Large intestine (tissue), 3 donors: ENCODE measurements around the gene CAV3. TPM values are rescaled to one million over a fixed set of nuclear protein-coding genes. Genes with fewer than 3 reads are reported as not detected.

Experiments
- DNase-seq, 2 donors: peaks; one replicate each; pipeline versions ENCODE4 v3.0.0 to v3.0.0-alpha.2; 2013
- H3K27ac ChIP-seq: one replicate; pipeline ENCODE4 v1.5.1; 2013; ENCODE audit warnings: low read length
- H3K27me3 ChIP-seq: 2 replicates; pipeline ENCODE4 v1.6.1; 2013; ENCODE audit warnings: low read length; ENCODE audit not compliant: control insufficient read depth, insufficient read depth
- H3K36me3 ChIP-seq: 2 replicates; pipeline ENCODE4 v1.6.1; 2013; ENCODE audit warnings: low read length; ENCODE audit not compliant: control insufficient read depth, insufficient read depth
- H3K4me1 ChIP-seq: one replicate; pipeline ENCODE4 v1.6.1; 2013; ENCODE audit warnings: low read length; ENCODE audit not compliant: control insufficient read depth, insufficient read depth
- H3K4me3 ChIP-seq: one replicate; pipeline ENCODE4 v1.5.1; 2013; ENCODE audit warnings: low read length
- H3K9me3 ChIP-seq: one replicate; pipeline ENCODE4 v1.6.1; 2013; ENCODE audit warnings: mild to moderate bottlenecking, low read depth, low read length, moderate library complexity; ENCODE audit not compliant: control insufficient read depth
- WGBS: methylation state at CpG from one replicate; pipeline ENCODE4 v1.1.5; 2013; ENCODE audit warnings: low lambda C conversion rate; ENCODE audit not compliant: insufficient coverage; 5-methylcytosine and 5-hydroxymethylcytosine counted together
- polyA plus RNA-seq: library from polyadenylated mRNA; unstranded; fragments of 120-200 nt; gene quantifications from one replicate; pipeline ENCODE4 v1.2.1, GENCODE V29; 2013

CAV3 gene
- polyA plus RNA-seq, 1 donor = 0.61 TPM

DNA sequence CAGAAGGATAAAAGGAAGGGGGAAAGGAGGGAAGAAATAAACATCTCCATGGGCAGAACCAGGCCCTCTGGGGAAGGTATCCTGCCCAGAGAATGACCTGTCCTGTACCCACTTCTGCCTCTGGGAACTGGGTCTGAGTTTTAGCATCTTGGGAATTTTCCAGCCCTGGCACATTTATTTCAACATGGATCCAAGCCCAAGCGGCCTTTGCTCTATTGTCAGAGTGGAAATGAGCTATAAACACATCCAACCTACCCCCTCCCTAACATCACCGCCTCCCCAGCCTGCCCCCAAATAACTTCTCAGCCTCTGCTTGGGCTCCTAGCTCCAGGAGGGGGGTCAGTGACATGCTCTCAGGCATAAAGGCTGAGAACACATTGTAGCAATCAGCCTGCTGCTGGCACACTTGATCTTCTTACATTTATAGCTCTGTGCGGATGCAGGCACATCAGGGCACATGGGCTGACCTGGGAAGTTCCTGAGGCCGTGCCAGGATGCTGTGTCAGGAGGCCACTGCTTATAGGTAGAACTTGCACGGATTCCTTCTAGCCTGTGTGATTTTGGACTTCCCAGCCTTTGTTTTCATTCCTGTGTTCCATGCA, 40.4 kb downstream of the CAV3 start:
- Histone ChIP-seq H3K9me3 (peaks cover 3% of the 10 kb centered on the region), H3K27me3 (peaks cover 16% of the 10 kb centered on the region), H3K4me1 (peaks cover 2% of the 10 kb centered on the region), H3K27ac (no peak overlapping the region), H3K4me3 (no peak overlapping the region), H3K36me3 (no peaks in the 10 kb centered on the region)
- WGBS = no CpG with 5 or more reads among the region's 5 CpGs
- no peak for DNase-seq

DNA sequence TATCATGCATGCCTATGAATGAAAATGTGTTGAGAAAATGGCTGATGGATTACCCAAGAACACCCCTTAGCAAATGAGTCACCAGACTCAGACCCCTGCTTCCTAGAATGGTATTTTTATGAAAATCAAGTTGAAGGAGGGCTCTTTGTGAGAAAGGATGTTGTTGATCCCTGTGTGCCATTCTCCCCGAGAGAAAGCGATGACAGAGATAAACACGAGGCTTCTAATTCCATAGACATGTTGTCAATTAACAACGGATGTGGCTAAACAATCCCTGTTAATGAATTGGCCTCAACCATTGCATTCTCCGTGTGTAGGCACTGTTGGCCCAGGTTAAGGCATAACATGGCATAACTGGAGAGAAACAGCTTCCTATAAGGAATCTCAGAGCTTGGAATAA, 41.6 kb downstream of the CAV3 start:
- DNase-seq = no peak
- H3K36me3 ChIP-seq = no peaks in the 10 kb centered on the region
- no peak overlapping the region for H3K4me3 ChIP-seq
- H3K9me3 ChIP-seq = no peaks in the 10 kb centered on the region
- H3K4me1 ChIP-seq = no peaks in the 10 kb centered on the region
- H3K27me3 ChIP-seq = peaks cover 4% of the 10 kb centered on the region
- whole genome bisulfite sequencing = 100% methylated on average over 1 of the region's 5 CpGs
- no peak overlapping the region for H3K27ac ChIP-seq

DNA sequence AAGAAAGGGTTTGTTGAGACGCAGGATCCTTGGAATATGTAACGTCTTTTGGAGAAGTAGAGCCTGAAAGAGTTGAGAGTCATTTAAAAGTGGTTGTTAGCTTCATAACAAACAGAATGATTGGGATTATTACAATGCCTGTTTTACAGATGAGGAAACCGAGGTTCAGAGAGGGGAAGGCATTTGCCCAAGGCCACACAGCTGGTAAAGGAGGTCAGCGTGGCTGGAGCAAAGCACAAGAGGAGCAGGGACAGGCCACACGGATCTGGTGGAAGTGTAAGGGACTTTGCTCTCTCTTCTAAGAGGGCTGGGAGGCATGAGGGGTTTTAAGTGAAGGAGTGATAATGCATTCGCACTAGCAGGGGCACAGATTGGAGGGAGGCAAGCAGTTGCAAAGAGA, 42.0 kb downstream of the CAV3 start:
- DNase-seq = no peak
- Histone ChIP-seq H3K27me3 (peaks cover under 1% of the 10 kb centered on the region), H3K4me3 (no peak overlapping the region), H3K27ac (no peak overlapping the region), H3K4me1 (no peaks in the 10 kb centered on the region), H3K9me3 (no peaks in the 10 kb centered on the region), H3K36me3 (no peaks in the 10 kb centered on the region)
- WGBS = 80% methylated on average over 2 of the region's 6 CpGs

DNA sequence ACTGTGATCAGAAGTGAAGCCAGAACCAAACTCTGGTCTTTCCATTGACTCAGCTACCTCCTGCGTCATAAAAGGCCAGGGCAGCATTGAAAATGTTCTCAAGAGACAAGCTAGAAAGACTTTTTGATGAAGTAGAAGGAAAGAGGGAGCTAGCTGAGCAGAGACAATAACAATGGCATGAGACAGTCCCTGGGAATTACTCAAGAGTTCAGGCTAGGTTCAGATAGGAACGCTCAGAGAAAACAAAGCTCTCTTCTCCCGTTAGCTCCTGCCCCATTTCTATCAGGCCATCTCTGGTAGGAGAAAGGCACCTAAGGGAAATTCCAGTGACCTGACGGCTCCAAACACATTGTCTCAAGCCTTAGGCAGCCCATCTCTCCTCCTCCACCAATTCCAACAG, 42.8 kb downstream of the CAV3 start:
- no CpG with 5 or more reads among the region's 4 CpGs for WGBS
- Histone ChIP-seq H3K4me1 (no peaks in the 10 kb centered on the region), H3K27me3 (no peaks in the 10 kb centered on the region), H3K27ac (no peak overlapping the region), H3K36me3 (no peaks in the 10 kb centered on the region), H3K4me3 (no peak overlapping the region), H3K9me3 (no peaks in the 10 kb centered on the region)
- DNase-seq = no peak

DNA sequence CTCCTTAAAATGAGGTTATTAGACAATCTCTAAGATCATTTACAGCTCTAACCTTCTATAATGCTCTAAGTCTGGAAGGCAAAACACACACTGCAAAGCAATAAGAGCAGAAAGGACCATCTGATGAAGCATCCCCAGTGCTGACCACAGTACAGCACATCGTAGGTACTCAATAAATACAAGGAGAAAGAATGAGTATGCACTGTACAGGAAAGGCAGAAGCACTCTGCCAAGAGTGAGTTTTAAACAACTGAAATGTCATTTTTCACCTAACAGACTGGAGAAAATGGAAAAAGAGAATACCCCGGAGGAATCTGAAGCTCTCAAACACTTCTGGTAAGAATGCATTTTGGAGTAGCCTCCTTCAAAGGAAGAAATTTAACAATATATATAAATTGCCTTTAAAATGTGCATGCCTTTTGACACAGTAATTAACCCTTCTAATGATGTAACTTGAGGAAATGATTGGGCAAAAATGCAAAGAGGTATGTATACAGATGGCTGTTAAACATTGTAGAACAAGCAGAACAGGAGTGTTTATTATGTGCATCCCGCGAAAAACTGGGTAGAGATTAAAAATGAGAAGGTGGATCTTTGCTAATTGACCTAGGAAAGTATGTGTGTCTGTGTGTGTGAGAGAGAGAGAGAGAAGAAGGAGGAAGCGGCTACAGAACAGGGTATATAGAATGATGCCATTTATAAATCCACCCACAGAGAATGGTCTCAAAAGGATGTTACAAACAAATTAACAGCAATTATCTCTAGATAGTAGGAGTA, 43.8 kb downstream of the CAV3 start:
- no peak for DNase-seq
- no peak overlapping the region for H3K27ac ChIP-seq
- H3K4me1 ChIP-seq = no peaks in the 10 kb centered on the region
- no peaks in the 10 kb centered on the region for H3K36me3 ChIP-seq
- H3K4me3 ChIP-seq = no peak overlapping the region
- H3K27me3 ChIP-seq = no peaks in the 10 kb centered on the region
- H3K9me3 ChIP-seq = no peaks in the 10 kb centered on the region
- WGBS = 100% methylated on average over 2 of the region's 5 CpGs

- no peaks in the 10 kb centered on the region for H3K36me3 ChIP-seq
- no peak overlapping the region for H3K27ac ChIP-seq
- DNase-seq = no peak
- WGBS = no CpG with 5 or more reads among the region's 5 CpGs
- H3K4me1 ChIP-seq = no peaks in the 10 kb centered on the region
- H3K4me3 ChIP-seq = no peak overlapping the region
- no peaks in the 10 kb centered on the region for H3K9me3 ChIP-seq
- no peaks in the 10 kb centered on the region for H3K27me3 ChIP-seq
Observed at GRCh38 chr3:8777978-8778267, 44.3 kb downstream of the CAV3 start.

GRCh38 chr3:8778475-8778874, 44.9 kb downstream of the CAV3 start:
- Histone ChIP-seq H3K27ac (no peak overlapping the region), H3K4me1 (no peaks in the 10 kb centered on the region), H3K27me3 (no peaks in the 10 kb centered on the region), H3K9me3 (no peaks in the 10 kb centered on the region), H3K36me3 (no peaks in the 10 kb centered on the region), H3K4me3 (no peak overlapping the region)
- no CpG with 5 or more reads among the region's 5 CpGs for whole genome bisulfite sequencing
- DNase-seq = no peak

GRCh38 chr3:8780279-8780678, 46.7 kb downstream of the CAV3 start:
- Histone ChIP-seq H3K27ac (no peak overlapping the region), H3K4me3 (no peak overlapping the region), H3K4me1 (no peaks in the 10 kb centered on the region), H3K9me3 (no peaks in the 10 kb centered on the region), H3K27me3 (no peaks in the 10 kb centered on the region), H3K36me3 (no peaks in the 10 kb centered on the region)
- DNase-seq = no peak

DNA sequence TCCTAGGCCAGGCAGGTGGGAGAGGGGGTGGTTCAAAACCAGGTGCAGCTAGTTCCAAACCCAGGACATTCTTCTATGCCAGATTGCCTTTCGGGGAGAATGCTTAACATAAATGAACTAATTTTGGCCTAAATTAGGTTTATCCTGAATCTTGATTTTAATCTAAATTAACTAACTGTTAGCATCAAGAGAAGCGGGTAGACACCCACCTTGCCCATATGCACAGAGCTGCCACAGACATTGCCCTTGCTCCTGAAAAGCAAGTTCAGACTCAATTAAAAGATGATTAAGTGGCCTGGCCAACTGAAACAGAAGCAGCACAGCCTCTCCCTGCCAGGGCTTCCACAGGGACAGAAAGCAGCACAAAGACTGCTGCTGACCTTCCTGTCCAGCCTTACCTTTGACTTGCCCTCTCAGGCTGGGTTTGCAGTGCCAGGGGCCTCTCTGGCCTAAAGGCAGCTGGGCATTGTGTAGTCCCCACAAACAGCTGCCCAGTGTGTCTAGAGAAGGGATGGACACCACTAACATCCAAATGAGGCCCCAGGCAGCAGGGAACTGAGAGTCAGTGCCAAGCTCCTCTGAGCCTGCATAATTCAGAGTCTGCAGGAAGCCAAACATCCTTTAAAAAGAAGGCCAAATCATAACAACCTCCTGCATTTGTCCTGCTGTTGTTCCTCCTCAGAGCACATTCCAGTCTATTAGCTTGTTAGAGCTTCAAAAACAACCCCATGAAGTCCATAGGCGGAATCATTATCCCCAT, 51.3 kb downstream of the CAV3 start:
- H3K4me1 ChIP-seq = no peaks in the 10 kb centered on the region
- no peak overlapping the region for H3K4me3 ChIP-seq
- no peak overlapping the region for H3K27ac ChIP-seq
- H3K9me3 ChIP-seq = no peaks in the 10 kb centered on the region
- H3K36me3 ChIP-seq = no peaks in the 10 kb centered on the region
- no peaks in the 10 kb centered on the region for H3K27me3 ChIP-seq
- no peak for DNase-seq
- 80% methylated on average over 1 of the region's 3 CpGs for WGBS

GRCh38 chr3:8790529-8790928, 56.9 kb downstream of the CAV3 start:
- Histone ChIP-seq H3K36me3 (no peaks in the 10 kb centered on the region), H3K4me3 (no peak overlapping the region), H3K4me1 (no peaks in the 10 kb centered on the region), H3K9me3 (no peaks in the 10 kb centered on the region), H3K27me3 (no peaks in the 10 kb centered on the region), H3K27ac (no peak overlapping the region)
- no peak for DNase-seq
- WGBS = no CpG with 5 or more reads among the region's 2 CpGs
